GM19395 (cell line): ENCODE data around the gene CHTF18.

Experiments used
- ATAC-seq: cut with Tn5 transposase; IDR thresholded peaks from one replicate; pipeline ENCODE4 v1.9.1; 2021; ENCODE audit warnings: mild to moderate bottlenecking, moderate library complexity; ENCODE audit not compliant: unreplicated experiment

CHTF18 gene

DNA sequence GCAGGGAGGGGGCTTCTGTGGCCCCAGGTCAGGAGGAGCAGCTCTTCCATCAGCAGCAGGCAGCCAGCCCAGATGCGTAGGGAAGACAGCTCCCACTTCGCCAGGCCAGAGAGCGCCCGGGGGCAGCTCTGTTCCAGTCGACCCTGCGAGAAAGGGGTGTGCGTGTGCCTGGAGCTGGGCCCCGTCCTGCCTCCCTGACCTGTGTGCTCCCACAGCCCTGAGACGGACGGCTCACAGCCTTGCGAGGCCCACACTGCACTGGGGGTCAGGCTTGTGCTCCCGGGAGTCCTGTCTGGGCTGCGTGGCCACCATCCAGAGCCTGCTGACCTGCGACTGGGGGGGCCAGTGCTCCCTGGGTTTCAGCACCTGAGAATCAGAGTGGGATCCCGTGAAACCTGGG lies 28.4 kb upstream of the CHTF18 start:
- no peak for ATAC-seq

DNA sequence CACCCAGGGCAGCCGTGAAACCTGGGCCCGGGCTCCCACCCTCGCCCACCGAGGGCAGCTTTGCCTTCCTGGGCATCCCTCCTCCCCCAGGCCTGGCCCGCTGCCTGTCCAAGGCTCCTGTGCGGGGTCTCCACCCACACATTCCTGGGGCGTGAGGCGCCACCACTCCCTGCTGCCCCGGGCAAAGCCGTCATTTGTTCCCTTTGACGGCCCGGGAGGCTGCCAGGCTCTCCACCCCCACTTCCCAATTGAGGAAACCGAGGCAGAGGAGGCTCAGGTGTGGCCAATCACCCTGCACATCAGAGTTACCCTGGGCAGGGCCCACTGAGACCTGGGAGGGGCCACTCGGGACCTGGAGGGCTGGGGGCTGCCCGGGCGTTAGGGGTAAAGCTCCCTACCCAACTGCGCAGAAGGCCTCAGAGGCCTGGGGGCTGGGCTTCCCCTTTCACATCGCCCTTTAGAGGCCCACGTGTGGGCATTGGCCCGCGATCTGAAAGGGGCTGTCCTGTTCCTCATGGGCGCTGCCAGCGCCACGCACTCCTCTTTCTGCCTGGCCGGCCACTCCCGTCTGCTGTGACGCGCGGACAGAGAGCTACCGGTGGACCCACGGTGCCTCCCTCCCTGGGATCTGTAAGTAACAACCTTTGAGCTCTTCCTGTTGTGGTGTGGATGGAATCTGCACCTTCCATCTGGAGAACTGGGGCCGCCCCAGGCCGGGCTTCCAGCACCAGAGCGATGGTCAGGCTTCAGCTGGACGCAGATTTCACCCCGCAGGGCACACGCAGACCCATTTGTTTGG lies 27.7 kb upstream of the CHTF18 start, which contains the start of gene MSLN:
Gene MSLN (plus strand): TSS at position 190 of the 799 bp plus-strand sequence. CDS start 1,947 bp downstream, outside the sequence.
- no peak for ATAC-seq

DNA sequence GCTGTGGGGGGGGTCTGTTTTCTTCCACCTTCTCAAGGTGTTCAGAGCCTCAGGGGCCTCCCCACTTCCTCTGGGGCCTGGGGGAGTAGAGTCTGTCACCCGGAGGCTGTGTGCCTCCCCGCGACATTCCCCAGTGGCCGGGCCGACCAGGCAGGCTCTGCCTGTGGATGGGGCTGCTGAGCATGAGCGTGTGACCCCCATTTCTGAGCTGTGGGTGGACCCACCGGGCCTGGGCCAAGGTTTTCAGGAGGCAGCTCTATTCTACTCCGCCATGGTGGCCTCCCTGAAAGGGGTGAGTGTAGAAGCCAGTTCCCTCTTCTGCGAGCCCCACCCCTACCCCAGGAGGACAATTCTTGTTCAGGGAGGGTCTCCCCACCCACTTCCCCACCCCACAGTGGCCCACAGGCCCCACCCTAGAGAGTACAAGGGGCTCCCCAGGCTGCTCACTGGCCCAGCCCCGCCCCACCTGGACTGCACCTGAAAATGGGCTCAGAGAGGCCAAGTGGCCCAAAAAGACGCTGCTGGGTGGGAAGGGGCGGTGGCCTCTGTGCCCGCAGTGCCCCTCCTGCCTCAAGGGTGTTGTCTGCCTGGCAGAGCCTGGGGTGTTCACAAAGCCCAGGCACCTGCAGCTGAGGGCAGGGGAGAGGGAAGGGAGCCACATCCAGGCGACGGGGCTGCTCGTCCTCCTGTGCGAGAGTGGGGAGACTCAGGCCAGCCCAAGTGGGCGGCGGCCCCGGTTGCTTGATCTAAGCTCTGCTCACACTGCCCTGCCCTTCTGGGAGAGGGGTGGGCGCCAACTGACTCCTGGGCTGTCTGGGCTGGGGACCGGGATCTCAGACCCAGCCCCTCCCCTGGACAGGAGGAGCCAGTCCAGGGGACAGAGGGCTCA lies 26.6 kb upstream of the CHTF18 start:
- ATAC-seq: no peak

DNA sequence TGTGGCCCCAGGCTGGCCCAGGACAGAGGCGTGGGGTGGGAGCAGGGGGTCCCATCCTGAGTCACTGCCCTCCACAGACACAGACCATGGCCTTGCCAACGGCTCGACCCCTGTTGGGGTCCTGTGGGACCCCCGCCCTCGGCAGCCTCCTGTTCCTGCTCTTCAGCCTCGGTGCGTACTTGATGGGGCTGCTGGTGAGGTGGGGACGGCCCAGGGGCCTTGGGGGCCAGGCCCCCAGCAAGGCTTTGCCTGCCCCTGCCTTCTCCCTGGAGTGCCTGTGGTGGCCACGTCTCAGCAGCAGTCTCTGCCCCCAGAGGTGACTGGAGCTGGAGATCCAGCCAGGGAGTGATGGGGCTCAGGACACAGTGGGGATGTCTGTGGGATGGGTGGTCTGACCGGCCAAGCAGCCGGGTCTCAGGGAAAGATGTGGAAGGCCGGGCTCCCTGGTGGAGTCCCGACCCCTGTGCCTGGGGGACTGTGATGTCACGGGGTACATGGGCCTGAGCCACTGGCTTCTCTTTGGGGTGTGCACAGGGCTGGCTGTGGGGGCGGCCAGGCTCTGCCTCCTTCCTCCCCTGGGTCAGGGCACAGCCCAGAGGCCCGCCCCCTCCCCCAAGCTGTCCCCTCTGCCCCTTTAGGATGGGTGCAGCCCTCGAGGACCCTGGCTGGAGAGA lies 25.7 kb upstream of the CHTF18 start:
- ATAC-seq: no peak

DNA sequence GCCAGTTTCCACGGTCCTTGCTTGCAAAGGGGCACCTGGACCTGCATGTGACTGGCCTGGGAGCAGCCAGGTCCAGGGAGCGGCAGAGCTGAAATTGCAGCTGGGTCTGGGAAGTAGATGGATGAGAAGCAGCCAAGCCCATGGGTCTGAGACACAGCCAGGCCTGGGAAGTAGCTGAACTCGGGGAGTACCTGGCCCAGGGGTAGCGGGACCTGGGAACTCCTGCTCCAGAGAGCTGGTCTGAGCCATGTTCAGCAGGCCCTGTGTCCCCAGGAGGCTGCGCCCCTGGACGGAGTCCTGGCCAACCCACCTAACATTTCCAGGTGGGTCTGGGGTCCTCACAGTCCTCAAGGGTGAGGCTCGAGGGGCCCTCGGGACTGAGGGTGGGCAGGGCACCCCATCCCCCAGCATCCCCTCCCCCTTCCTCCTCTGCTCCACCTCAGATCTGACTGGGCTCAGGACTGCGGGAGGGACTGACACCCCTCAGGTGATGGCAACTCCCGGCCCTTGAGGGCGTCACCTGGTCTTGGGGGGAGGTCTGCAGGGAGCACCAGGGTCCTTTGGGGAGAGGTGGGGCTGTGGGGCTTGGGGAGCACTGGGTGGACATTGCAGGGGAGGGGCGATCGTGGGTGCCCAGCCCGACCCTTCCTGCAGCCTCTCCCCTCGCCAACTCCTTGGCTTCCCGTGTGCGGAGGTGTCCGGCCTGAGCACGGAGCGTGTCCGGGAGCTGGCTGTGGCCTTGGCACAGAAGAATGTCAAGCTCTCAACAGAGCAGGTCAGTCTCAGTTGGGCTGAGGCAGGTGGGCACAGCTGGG lies 24.8 kb upstream of the CHTF18 start:
- no peak for ATAC-seq

DNA sequence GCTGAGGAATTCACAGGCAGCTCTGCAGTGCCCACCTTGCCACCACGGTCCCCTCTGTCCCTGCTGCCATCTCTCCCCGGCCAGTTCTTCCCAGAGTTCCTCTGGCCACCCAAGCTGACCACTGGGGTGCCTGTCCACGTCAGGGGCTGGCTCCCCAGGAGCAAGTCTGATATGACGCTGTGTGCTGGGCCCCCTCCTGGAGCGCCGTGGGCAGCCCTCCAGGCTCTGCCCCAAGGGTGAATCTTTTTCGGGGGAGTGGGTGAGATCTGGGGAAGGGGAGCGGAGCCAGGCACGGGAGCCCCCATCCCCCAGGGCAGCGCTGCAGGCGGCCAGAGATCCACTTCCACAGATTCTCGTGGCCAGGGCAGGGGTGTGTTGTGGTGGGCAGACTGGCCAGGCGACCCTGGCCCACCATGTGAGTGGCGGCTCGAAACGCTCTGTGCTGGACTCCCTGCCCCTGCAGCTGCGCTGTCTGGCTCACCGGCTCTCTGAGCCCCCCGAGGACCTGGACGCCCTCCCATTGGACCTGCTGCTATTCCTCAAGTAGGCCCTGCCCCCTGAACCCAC lies 24.2 kb upstream of the CHTF18 start:
- ATAC-seq: no peak

DNA sequence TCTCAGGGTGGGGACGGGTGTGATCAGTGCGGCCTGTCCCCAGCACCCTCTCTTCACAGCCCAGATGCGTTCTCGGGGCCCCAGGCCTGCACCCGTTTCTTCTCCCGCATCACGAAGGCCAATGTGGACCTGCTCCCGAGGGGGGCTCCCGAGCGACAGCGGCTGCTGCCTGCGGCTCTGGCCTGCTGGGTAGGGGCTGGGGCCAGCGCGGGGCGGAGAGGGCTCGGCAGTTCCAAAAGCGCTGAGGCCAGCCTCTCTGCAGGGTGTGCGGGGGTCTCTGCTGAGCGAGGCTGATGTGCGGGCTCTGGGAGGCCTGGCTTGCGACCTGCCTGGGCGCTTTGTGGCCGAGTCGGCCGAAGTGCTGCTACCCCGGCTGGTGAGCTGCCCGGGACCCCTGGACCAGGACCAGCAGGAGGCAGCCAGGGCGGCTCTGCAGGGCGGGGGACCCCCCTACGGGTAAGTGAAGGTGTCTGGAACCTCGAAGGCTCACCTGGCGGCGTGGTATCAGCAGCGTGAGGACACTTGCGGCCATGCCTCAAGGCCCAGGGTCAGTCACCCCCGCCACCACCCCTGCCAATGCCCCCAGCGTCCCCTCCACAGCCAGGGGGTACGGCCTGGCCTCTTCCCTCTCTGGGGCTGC lies 23.5 kb upstream of the CHTF18 start:
- ATAC-seq: no peak

DNA sequence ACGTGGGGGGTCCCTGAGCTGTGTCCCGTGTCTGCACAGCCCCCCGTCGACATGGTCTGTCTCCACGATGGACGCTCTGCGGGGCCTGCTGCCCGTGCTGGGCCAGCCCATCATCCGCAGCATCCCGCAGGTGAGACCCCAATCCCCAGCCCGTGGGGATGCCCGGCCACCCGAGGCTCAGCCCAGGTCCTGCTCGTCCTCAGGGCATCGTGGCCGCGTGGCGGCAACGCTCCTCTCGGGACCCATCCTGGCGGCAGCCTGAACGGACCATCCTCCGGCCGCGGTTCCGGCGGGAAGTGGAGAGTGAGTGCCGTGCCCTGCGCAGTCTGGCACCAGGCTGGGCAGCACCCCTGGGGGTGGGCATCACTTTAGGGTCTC lies 22.9 kb upstream of the CHTF18 start:
- no peak for ATAC-seq

DNA sequence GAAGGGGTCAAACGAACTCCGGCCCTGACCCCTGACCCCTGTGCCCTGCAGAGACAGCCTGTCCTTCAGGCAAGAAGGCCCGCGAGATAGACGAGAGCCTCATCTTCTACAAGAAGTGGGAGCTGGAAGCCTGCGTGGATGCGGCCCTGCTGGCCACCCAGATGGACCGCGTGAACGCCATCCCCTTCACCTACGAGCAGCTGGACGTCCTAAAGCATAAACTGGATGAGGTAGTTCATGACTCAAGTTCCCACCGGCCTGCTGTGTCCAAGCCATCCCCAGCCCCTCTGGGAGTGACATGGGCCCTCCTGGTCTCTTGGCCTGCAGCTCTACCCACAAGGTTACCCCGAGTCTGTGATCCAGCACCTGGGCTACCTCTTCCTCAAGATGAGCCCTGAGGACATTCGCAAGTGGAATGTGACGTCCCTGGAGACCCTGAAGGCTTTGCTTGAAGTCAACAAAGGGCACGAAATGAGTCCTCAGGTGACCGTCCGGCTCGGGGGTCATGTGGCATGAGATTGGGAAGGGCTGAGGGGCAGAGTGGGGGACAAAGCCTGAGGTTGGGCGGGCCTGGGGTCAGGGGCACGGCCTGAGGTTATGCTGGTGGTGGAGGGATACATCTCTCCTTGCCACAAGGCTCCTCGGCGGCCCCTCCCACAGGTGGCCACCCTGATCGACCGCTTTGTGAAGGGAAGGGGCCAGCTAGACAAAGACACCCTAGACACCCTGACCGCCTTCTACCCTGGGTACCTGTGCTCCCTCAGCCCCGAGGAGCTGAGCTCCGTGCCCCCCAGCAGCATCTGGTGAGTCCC lies 22.2 kb upstream of the CHTF18 start:
- ATAC-seq: no peak

DNA sequence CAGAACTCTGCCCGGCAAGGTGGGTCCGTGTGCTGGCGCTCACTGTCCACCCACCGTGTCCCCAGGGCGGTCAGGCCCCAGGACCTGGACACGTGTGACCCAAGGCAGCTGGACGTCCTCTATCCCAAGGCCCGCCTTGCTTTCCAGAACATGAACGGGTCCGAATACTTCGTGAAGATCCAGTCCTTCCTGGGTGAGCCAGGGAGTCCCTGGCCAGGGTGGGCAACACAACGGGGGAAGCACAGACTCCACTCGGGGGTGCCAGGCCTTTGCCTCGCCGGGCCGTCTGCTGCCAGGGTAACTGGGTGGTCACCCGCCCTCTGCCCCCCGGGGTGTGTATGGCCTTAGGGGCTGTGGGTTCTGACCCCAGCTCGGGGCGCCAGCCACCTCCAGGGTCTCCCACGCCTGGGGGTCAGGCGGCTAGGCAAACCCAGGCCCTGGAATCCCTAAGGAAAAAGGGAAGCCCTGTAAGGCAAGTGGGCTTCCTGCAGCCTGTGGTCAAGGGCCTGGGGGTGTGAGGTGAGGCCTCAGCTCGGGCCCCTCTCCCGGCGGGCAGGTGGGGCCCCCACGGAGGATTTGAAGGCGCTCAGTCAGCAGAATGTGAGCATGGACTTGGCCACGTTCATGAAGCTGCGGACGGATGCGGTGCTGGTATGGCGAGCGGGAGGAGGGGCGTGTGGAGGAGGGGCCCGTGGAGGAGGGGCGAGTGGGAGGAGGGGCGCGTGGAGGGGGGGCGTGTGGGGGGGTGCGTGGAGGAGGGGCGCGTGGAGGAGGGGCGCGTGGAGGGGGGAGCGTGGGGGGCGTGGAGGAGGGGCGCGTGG lies 21.4 kb upstream of the CHTF18 start:
- no peak for ATAC-seq

DNA sequence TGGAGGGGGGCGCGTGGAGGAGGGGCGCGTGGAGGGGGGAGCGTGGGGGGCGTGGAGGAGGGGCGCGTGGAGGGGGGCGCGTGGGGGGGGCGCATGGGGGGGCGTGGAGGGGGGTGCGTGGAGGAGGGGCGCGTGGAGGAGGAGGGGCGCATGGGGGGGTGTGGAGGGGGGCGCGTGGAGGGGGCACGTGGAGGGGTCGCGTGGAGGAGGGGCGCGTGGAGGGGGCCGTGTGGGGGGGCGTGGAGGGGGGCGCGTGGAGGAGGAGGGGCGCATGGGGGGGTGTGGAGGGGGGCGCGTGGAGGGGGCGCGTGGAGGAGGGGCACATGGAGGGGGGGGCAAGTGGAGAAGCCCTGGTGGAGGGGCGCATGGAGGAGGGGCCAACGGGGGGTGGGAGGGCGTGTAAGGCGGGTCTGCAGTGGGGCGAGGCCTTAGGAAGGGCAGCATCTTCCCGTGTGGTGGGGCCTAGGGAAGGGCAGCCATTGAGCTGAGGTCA lies 20.6 kb upstream of the CHTF18 start:
- no peak for ATAC-seq

DNA sequence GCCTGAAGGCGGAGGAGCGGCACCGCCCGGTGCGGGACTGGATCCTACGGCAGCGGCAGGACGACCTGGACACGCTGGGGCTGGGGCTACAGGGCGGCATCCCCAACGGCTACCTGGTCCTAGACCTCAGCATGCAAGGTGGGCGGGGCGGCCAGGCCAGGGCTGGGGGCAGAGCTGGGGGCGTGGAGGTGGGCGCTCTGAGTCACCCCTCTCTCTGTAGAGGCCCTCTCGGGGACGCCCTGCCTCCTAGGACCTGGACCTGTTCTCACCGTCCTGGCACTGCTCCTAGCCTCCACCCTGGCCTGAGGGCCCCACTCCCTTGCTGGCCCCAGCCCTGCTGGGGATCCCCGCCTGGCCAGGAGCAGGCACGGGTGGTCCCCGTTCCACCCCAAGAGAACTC lies 20.0 kb upstream of the CHTF18 start:
- no peak for ATAC-seq

DNA sequence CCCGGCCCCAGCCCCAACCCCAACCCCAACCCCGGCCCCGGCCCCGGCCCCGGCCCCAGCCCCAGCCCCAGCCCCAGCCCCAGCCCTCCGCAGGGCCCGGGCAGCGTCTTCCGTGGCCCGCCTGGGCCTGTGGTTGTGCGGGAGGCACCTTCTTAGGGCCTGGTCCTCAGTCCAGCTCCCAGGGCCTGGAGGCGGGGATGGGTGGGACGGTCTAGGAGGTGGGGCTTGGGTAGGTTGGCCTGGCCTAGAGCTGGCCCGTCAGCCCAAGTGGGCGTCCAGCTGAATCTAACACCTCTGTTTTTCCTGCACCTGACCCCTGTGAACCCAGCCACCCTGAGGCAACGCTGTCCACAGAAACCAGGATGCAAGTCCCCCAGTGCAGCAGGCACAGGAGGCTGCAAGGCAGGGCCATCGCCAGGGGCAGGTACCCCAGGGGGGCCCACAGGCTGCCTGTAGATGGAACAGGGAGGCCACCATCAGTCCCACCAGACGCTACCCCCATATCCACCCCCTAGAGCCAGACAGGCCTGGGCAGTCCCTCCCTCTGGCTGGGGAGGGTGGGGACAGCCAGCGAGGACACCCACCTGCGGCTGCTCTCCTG lies 19.1 kb upstream of the CHTF18 start:
- no peak for ATAC-seq

DNA sequence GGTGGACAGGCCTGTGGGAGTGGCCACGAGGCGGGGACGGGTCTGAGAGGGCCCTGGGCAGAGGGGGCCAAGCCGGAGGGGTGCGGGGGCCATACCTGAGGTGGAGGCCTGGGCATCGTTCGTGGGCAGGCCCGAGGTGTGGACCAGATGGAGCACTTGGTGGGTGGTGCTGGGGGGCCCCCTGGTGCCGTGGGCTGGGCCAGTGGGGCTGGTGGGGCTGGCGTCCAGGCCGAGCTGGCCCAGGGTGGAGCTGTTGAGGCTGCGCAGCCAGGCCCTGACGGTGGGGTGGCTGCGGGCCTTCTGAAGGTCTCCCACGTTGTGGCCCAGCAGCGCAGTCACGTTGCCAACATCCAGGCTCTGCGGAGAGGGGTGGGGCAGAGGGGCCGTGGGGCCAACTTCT lies 18.5 kb upstream of the CHTF18 start:
- no peak for ATAC-seq

DNA sequence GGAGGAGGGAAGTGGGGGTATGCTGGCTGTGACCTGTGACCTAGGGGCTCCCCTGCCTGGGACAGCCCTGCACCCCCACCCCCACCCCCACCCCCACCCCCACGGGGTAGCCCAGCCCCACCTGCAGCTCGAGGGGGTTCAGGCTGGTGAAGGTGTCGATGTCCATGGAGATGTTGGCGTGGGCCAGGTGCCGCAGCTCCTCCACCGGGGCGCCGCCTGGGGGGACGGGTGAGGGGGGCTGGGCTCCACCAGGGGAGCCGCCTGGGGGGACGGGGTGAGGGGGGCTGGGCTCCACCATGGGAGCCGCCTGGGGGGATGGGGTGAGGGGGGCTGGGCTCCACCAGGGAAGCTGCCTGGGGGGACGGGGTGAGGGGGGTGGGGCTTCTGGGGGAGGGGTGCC lies 18.0 kb upstream of the CHTF18 start:
- ATAC-seq: no peak

DNA sequence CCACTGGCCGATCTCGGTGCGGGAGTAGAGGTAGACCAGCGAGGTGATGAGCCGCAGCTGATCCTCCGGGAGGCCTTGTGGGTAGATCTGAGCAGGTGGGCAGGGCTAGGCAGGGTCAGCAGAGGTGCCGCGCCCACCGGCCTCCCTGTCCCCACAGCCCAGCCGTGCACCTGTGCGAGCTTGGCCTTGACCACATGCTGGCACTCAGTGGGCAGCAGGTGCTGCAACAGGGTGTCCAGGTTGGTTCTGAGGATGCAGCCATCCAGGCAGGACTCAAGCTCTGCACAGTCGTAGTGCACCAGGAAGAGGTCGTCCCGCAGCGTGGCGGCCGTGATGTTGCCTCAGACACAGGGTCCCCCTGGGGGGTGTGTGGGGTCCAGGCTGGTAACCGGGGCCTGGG lies 15.5 kb upstream of the CHTF18 start:
- ATAC-seq: no peak
